HCT116 (cell line): ENCODE results near the gene PTPN22. TPM values are rescaled to one million over a fixed set of nuclear protein-coding genes. Genes with fewer than 3 reads are reported as not detected.
A peak's percentile ranks its signal among the peaks of the same experiment; 100 is the strongest.

Experiments used
- ATAC-seq: fragments of 200-7000 bp; cut with Tn5 transposase; 2 replicates; pipeline ENCODE4 v1.9.1; 2020; ENCODE audit warnings: mild to moderate bottlenecking, moderate library complexity
- BruUV-seq: library from RNA; stranded (reverse); fragments of 400-500 nt; replicated peaks from 2 replicates; lab custom pipeline; 2021; lab: Mats Ljungman, UMichigan
- CTCF ChIA-PET: fragments of 300-600 bp; sonication (Branson Sonifier 250); formaldehyde crosslinking; loops from one replicate; lab custom pipeline; 2021; ENCODE audit warnings: antibody characterized with exemption; lab: Charles Lee
- POLR2A ChIA-PET: fragments of 300-600, 350-600 bp; sonication (Branson Sonifier 250); formaldehyde crosslinking; loops from one replicate; lab custom pipeline; 2021; ENCODE audit warnings: antibody characterized with exemption; lab: Charles Lee
- RAD21 ChIA-PET, 2 experiments: fragments of 300-600 bp; sonication (Branson Sonifier 250); formaldehyde crosslinking; loops; one replicate each; lab custom pipeline; 2023; ENCODE audit warnings: low total read pairs in 2 of 2; ENCODE audit not compliant: uncharacterized antibody in 2 of 2, unreplicated experiment in 2 of 2, low non-redundant PET in 1 of 2; lab: Charles Lee
- DNase-seq: peaks from one replicate; pipeline ENCODE4 v3.0.0-alpha.2; 2010; ENCODE audit warnings: low read depth, low spot score
- H2AFZ ChIP-seq: fragments of 200-600 bp; shearing (Covaris generic), sonication (generic); 2 replicates; pipeline ENCODE4 v1.6.1; 2017; ENCODE audit warnings: low read depth, mixed run types, mixed read lengths, antibody characterized with exemption, low read length; ENCODE audit not compliant: poor library complexity, severe bottlenecking
- H3K27ac ChIP-seq: 2 replicates; pipeline ENCODE4 v1.5.1; 2012; ENCODE audit warnings: low read depth, low read length
- H3K27me3 ChIP-seq: fragments of 200-600 bp; sonication (generic); 2 replicates; pipeline ENCODE4 v1.6.1; 2016; ENCODE audit warnings: mixed run types, low read length, mixed read lengths; ENCODE audit not compliant: insufficient read depth
- H3K36me3 ChIP-seq, 2 experiments: fragments of 200-500 bp in 1 of 2; fragments of 200-600 bp in 1 of 2; sonication (Bioruptor generic) in 1 of 2; sonication (generic) in 1 of 2; 2 replicates each; pipeline versions ENCODE4 v1.5.1 to v1.6.1; 2014 to 2016; ENCODE audit warnings: low read length in 2 of 2, inconsistent platforms in 1 of 2, mixed read lengths in 1 of 2, mixed run types in 1 of 2; ENCODE audit not compliant: insufficient read depth in 2 of 2, control insufficient read depth in 1 of 2
- H3K4me1 ChIP-seq, 2 experiments: fragments of 200-600 bp in 1 of 2; sonication (generic) in 1 of 2; 2 replicates each; pipeline versions ENCODE4 v1.5.1 to v1.6.1; 2012 to 2017; ENCODE audit warnings: low read length in 2 of 2, inconsistent platforms in 1 of 2, mild to moderate bottlenecking in 1 of 2, mixed read lengths in 1 of 2, mixed run types in 1 of 2, moderate library complexity in 1 of 2; ENCODE audit not compliant: insufficient read depth in 2 of 2, control insufficient read depth in 1 of 2
- H3K4me2 ChIP-seq: fragments of 200-600 bp; sonication (generic); 2 replicates; pipeline ENCODE4 v1.6.1; 2017; ENCODE audit warnings: mixed run types, low read length, mixed read lengths
- H3K4me3 ChIP-seq, 2 experiments: fragments of 200-600 bp in 1 of 2; sonication (generic) in 1 of 2; replicated peaks in 1 of 2; 2 replicates each; pipeline ENCODE4 v1.5.1; 2011 to 2016; ENCODE audit warnings: low read length in 2 of 2, control low read depth in 1 of 2, low read depth in 1 of 2, mild to moderate bottlenecking in 1 of 2, mixed read lengths in 1 of 2, mixed run types in 1 of 2
- H3K79me2 ChIP-seq: fragments of 200-600 bp; sonication (generic); 2 replicates; pipeline ENCODE4 v1.6.1; 2017; ENCODE audit warnings: mild to moderate bottlenecking, mixed run types, low read length, moderate library complexity, mixed read lengths; ENCODE audit not compliant: insufficient read depth
- H3K9ac ChIP-seq: fragments of 200-600 bp; sonication (generic); 2 replicates; pipeline ENCODE4 v1.6.1; 2016; ENCODE audit warnings: low read length, mixed read lengths
- H3K9me2 ChIP-seq: fragments of 200-600 bp; sonication (generic), shearing (Covaris generic); 2 replicates; pipeline ENCODE4 v1.6.1; 2017; ENCODE audit warnings: mixed run types, mild to moderate bottlenecking, moderate library complexity; ENCODE audit not compliant: insufficient read depth
- H3K9me3 ChIP-seq, 2 experiments: fragments of 200-500 bp in 1 of 2; fragments of 200-600 bp in 1 of 2; sonication (Bioruptor generic) in 1 of 2; sonication (generic) in 1 of 2; 2 replicates each; pipeline ENCODE4 v1.6.1; 2014 to 2017; ENCODE audit warnings: low read length in 2 of 2, mixed read lengths in 2 of 2, inconsistent platforms in 1 of 2, low read depth in 1 of 2, mild to moderate bottlenecking in 1 of 2, mixed run types in 1 of 2, moderate library complexity in 1 of 2; ENCODE audit not compliant: control insufficient read depth in 1 of 2, insufficient read depth in 1 of 2
- H4K20me1 ChIP-seq: fragments of 200-600 bp; sonication (generic), shearing (Covaris generic); 2 replicates; pipeline ENCODE4 v1.6.1; 2017; ENCODE audit warnings: mixed run types, mild to moderate bottlenecking, moderate library complexity; ENCODE audit not compliant: insufficient read depth
- CBX3 ChIP-seq: IDR thresholded peaks from 2 replicates; pipeline ENCODE4 v1.6.1; 2012; ENCODE audit warnings: low read depth
- CEBPB ChIP-seq: IDR thresholded peaks from 2 replicates; pipeline ENCODE4 v1.6.1; 2012; ENCODE audit warnings: low read depth
- EGR1 ChIP-seq: IDR thresholded peaks from 2 replicates; pipeline ENCODE4 v1.6.1; 2012; ENCODE audit warnings: low read depth
- ELF1 ChIP-seq: IDR thresholded peaks from 2 replicates; pipeline ENCODE4 v1.6.1; 2012; ENCODE audit warnings: low read depth, borderline replicate concordance
- EZH2 ChIP-seq: fragments of 200-600 bp; sonication (generic); IDR thresholded peaks from 2 replicates; pipeline ENCODE4 v1.6.1; 2017; ENCODE audit warnings: antibody characterized with exemption, mixed run types
- EZH2phosphoT487 ChIP-seq: fragments of 200-600 bp; IDR thresholded peaks from 2 replicates; pipeline ENCODE4 v1.6.1; 2018; ENCODE audit warnings: antibody characterized with exemption, borderline replicate concordance
- FOSL1 ChIP-seq: IDR thresholded peaks from 2 replicates; pipeline ENCODE4 v1.6.1; 2012; ENCODE audit warnings: low read depth
- JUND ChIP-seq: IDR thresholded peaks from 2 replicates; pipeline ENCODE4 v1.6.1; 2012
- POLR2AphosphoS5 ChIP-seq: IDR thresholded peaks from 2 replicates; pipeline ENCODE4 v1.6.1; 2011; ENCODE audit warnings: mild to moderate bottlenecking, low read depth, low read length, moderate library complexity
- SP1 ChIP-seq: IDR thresholded peaks from 2 replicates; pipeline ENCODE4 v1.6.1; 2012; ENCODE audit warnings: low read depth
- SRF ChIP-seq: IDR thresholded peaks from 2 replicates; pipeline ENCODE4 v1.6.1; 2012; ENCODE audit warnings: low read depth
- ZFX ChIP-seq: fragments of 450-650 bp; IDR thresholded peaks from 2 replicates; pipeline ENCODE4 v1.6.1; 2017
- intact Hi-C: fragments of 100-400 bp; cut with micrococcal nuclease; formaldehyde crosslinking; loops from 2 replicates; pipeline ENCODE4 v1.10.0; 2022
- total RNA-seq: library from RNA; stranded (reverse); gene quantifications from one replicate; pipeline ENCODE4 v1.2.1, GENCODE V29; 2021; ENCODE audit not compliant: unreplicated experiment
- TF ChIP-seq, protein P1 (sequence below): IDR thresholded peaks from 2 replicates; pipeline ENCODE4 v1.6.1; 2012

PTPN22 gene
- total RNA-seq, 1 experiment from 2014 or later: 0.17 TPM

DNA sequence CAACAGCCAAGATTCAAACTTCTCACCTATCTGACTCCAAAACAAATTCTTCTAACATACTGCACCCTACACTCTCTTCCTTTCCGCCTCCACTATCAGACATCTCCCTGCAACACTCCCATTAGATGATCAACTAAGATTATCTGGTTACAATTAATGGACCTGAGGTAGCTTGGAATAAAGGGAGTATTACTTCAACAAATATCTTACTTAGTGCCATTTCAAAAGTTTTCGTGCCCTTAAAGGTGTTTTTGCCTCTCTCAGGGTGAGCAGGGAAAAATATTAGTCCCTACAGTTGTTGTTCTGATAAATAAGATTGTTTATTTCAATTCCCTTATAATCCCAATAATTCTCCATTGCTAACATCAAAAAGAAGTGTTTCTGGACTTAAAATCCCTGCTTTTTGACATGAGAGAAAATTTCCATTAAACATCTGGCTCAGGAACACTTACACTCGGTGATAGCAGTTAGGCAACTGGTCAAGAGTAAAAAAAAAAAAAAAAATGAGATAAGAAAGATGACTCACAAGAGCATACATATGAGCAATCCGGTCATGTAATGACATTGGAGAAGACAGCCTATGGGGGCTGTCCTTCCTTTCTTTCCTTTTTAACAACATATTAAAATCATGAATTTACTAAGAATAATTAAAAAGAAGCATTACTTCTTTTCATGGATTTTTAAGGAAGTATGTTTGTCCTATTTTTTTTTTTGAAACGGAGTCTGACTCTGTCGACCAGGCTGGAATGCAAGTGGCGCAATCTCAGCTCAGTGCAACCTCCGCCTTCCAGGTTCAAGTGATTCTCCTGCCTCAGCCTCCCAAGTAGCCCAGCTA is 66.9 kb downstream of the PTPN22 start:
- peak; percentile 56 for DNase-seq
- no peaks in the 10 kb centered on the region for H4K20me1 ChIP-seq
- intact Hi-C loops: loop anchor here (1.0 kb wide), 1 partner anchor 12 kb away; no protein-coding TSS in a partner anchor
- no peak overlapping the region for H2AFZ ChIP-seq
- ChIA-PET POLR2A (no interaction called here), RAD21 (no interaction called here), CTCF (interaction anchor here (1.5 kb wide), 1 partner anchor 732 kb away, joined by 3 read pairs; the partner anchor contains the start of gene LRIG2)
- no peaks in the 10 kb centered on the region for H3K9me3 ChIP-seq
- peak; percentile 83 for ATAC-seq
- peaks cover 95% of the 10 kb centered on the region for H3K79me2 ChIP-seq
- H3K9me2 ChIP-seq: no peaks in the 10 kb centered on the region
- H3K9ac ChIP-seq: no peak overlapping the region
- H3K36me3 ChIP-seq: no peaks in the 10 kb centered on the region
- no peaks in the 10 kb centered on the region for H3K27me3 ChIP-seq
- peak overlapping the region; percentile 35 for H3K4me2 ChIP-seq
- no peak overlapping the region for H3K27ac ChIP-seq
- peak; percentile 62 for TF ChIP-seq FOSL1
- TF ChIP-seq ELF1: no peak
- TF ChIP-seq EZH2: no peak
- no peak for TF ChIP-seq CBX3
- TF ChIP-seq JUND: peak; percentile 52; the same call in 1 of the 2 replicates
- TF ChIP-seq SRF: 0 out of 2 replicates have a peak, but pooled peaks have one; percentile 9
- peak; percentile 79 for TF ChIP-seq CEBPB
- no peak for TF ChIP-seq EZH2phosphoT487
- TF ChIP-seq, protein P1, sequence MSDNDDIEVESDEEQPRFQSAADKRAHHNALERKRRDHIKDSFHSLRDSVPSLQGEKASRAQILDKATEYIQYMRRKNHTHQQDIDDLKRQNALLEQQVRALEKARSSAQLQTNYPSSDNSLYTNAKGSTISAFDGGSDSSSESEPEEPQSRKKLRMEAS: no peak
- no peak for TF ChIP-seq EGR1
- TF ChIP-seq ZFX: no peak
- peak; percentile 16; the same call in 1 of the 2 replicates for TF ChIP-seq SP1
- TF ChIP-seq POLR2AphosphoS5: no peak
- TF ChIP-seq, all 23 proteins: peak for 5
- no TSS peak for BruUV-seq
- H3K4me3 ChIP-seq: no peak overlapping the region
- peaks cover 12 to 21% of the 10 kb centered on the region in 2 experiments for H3K4me1 ChIP-seq
